Common myeloid progenitor, CD34-positive (primary cell): ENCODE results near the gene HOMER2.
"Not testable (repeated sequence)": the region's sequence is repeated elsewhere in the genome, so short reads cannot be mapped to it uniquely, and the experiment has no call there.

ENCODE experiments used
- CTCF ChIA-PET: fragments of 350-600 bp; sonication (Branson Sonifier 250); formaldehyde crosslinking; loops from one replicate; lab custom pipeline; 2021; ENCODE audit warnings: antibody characterized with exemption; lab: Charles Lee
- POLR2A ChIA-PET: fragments of 350-600 bp; sonication (Branson Sonifier 250); formaldehyde crosslinking; loops from one replicate; lab custom pipeline; 2021; ENCODE audit warnings: antibody characterized with exemption; lab: Charles Lee
- DNase-seq, 3 donors: peaks; one replicate each; pipeline versions ENCODE4 v3.0.0 to v3.0.0-alpha.2; 2013
- H3K27ac ChIP-seq, 2 experiments: 1 replicate in 1 of 2; 2 replicates in 1 of 2; pipeline ENCODE4 v1.7.0; 2013; ENCODE audit warnings: inconsistent platforms in 2 of 2, low read length in 2 of 2, mild to moderate bottlenecking in 2 of 2, low read depth in 1 of 2, moderate library complexity in 1 of 2; ENCODE audit not compliant: severe bottlenecking in 2 of 2, insufficient read depth in 1 of 2, poor library complexity in 1 of 2
- H3K27me3 ChIP-seq, 5 experiments: replicated peaks in 2 of 5; 1 replicate in 3 of 5; 2 replicates in 2 of 5; pipeline versions ENCODE4 v1.6.1 to v1.7.0; 2013; ENCODE audit warnings: low read length in 4 of 5, mild to moderate bottlenecking in 2 of 5, moderate library complexity in 2 of 5, inconsistent platforms in 1 of 5; ENCODE audit not compliant: insufficient read depth in 5 of 5, control insufficient read depth in 4 of 5
- H3K36me3 ChIP-seq, 4 experiments: 1 replicate in 2 of 4; 2 replicates in 2 of 4; pipeline versions ENCODE4 v1.6.1 to v1.7.0; 2013; ENCODE audit warnings: low read length in 3 of 4, control low read depth in 1 of 4, mild to moderate bottlenecking in 1 of 4; ENCODE audit not compliant: control insufficient read depth in 4 of 4, insufficient read depth in 4 of 4
- H3K4me1 ChIP-seq, 4 experiments: 1 replicate in 3 of 4; 2 replicates in 1 of 4; pipeline versions ENCODE4 v1.6.1 to v1.7.1; 2013; ENCODE audit warnings: low read length in 3 of 4, mild to moderate bottlenecking in 3 of 4, control low read depth in 1 of 4, inconsistent platforms in 1 of 4, moderate library complexity in 1 of 4; ENCODE audit not compliant: control insufficient read depth in 4 of 4, insufficient read depth in 4 of 4; ENCODE audit errors: control extremely low read depth in 1 of 4
- H3K4me3 ChIP-seq, 7 experiments: 1 replicate in 4 of 7; 2 replicates in 3 of 7; pipeline versions ENCODE4 v1.5.1 to v1.7.0; 2013; ENCODE audit warnings: mild to moderate bottlenecking in 7 of 7, low read length in 6 of 7, moderate library complexity in 6 of 7, inconsistent platforms in 2 of 7, low read depth in 2 of 7, control low read depth in 1 of 7; ENCODE audit not compliant: insufficient read depth in 4 of 7, control insufficient read depth in 1 of 7; ENCODE audit errors: extremely low read depth in 1 of 7
- H3K9me3 ChIP-seq, 5 experiments: 1 replicate in 4 of 5; 2 replicates in 1 of 5; pipeline versions ENCODE4 v1.6.1 to v1.7.1; 2013; ENCODE audit warnings: low read length in 4 of 5, mild to moderate bottlenecking in 2 of 5, inconsistent platforms in 1 of 5, low read depth in 1 of 5, moderate library complexity in 1 of 5; ENCODE audit not compliant: control insufficient read depth in 4 of 5, insufficient read depth in 2 of 5; ENCODE audit errors: control extremely low read depth in 1 of 5
- WGBS: methylation state at CpG from one replicate; pipeline ENCODE4 v1.1.5; 2013; ENCODE audit not compliant: insufficient coverage; 5-methylcytosine and 5-hydroxymethylcytosine counted together

HOMER2 gene

DNA sequence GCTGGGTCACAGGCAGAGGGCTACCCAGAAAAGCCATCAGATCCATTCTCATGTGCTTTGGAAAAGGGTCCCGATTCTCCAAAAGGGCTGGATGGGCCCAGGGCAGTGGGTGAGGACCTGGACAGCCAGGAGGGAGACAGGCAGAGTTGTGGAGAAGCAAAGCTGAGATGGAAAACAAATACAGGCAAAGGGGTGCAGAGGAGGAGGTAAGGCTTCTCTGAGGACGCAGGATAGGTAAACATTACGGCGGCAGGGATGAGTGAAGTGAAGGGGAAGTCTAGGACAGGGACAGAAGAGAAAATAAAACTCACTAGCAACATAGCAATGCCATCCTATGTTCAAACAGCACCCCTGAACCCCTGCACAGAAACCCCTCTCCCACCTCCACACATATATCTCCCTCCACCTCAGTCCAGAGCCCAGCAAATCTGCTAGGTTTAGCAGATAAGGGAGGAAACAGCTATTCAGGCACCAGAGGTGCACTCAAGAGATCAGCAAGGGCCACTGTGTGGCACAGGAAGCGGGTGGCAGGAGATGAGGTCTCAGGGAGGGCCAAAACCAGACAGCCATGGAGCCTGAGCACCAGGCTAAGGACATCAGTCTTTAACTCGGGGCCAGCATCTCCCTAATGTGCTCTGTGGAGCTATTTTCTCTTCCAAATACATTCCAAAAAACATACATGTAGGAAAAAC is 51.3 kb downstream of the HOMER2 start:
- no peak for DNase-seq
- WGBS, result 89% methylated on average over 4 of the region's 6 CpGs
- H3K4me1 ChIP-seq, result peaks cover 0 to 4% (median 0%) of the 10 kb centered on the region in 4 experiments
- no peaks in the 10 kb centered on the region for H3K36me3 ChIP-seq
- ChIA-PET POLR2A (no interaction called here), CTCF (interaction anchor here (1.2 kb wide), 1 partner anchor 11 kb away, joined by 3 read pairs; no protein-coding TSS in a partner anchor)
- H3K27me3 ChIP-seq, result no peaks in the 10 kb centered on the region
- no peak overlapping the region for H3K4me3 ChIP-seq
- H3K27ac ChIP-seq, result no peak overlapping the region
- no peaks in the 10 kb centered on the region for H3K9me3 ChIP-seq

DNA sequence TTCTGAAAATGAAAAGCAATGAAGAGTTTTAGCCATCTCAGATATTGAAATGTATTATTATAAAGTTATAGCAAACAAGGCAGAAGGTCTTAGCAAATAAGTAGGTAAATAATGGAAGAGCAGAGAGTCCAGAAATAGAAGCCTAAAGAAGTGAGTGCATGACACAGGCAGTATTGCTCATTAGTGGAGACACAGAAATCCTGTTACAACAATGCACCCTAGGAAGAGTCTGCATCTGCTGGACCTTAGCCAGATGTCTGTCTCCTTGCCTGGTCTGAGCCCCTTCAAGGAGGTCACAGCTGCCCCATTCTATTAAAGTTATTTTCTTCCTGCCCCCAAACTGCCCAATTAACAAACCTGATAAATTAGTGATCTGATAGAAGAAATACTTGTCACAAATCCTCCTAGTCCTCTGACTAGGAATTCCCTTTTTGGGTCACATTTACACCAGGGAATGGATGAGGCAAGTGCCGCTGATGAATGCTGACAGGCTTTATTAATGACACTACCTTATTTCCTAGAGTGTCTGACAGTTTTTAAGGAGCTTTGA is 51.9 kb downstream of the HOMER2 start:
- ChIA-PET CTCF (interaction anchor here (1.2 kb wide), 1 partner anchor 10 kb away, joined by 3 read pairs; no protein-coding TSS in a partner anchor), POLR2A (no interaction called here)
- peaks cover 0 to 4% (median 0%) of the 10 kb centered on the region in 4 experiments for H3K4me1 ChIP-seq
- no CpG with 5 or more reads among the region's 1 CpG for WGBS
- no peak overlapping the region for H3K4me3 ChIP-seq
- H3K9me3 ChIP-seq, result no peaks in the 10 kb centered on the region
- no peaks in the 10 kb centered on the region for H3K36me3 ChIP-seq
- no peaks in the 10 kb centered on the region for H3K27me3 ChIP-seq
- no peak overlapping the region for H3K27ac ChIP-seq
- DNase-seq, result no peak

DNA sequence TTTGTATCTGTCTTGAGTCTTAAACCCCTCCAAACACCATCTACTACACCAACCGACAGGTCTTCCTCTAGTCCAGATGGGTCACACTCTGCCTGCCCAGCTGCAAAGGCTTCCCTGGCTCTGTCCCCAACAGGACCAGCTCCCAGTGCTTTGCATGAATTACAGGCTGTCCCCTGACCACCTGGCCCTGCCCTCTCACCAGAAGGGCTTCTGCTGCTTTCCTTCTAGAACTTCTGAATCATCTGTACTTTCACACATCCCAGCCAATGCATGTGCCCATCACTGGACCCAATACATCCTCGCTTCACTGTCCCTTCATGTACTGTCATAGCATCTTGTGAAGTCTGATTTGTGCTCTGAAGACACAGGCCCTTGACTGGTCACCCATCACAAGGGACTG is 53.6 kb downstream of the HOMER2 start:
- ChIA-PET CTCF (interaction anchor here (0.7 kb wide), 1 partner anchor 102 kb away, joined by 3 read pairs; no protein-coding TSS in a partner anchor), POLR2A (no interaction called here)
- WGBS, result 96% methylated on average over 2 of the region's 2 CpGs
- DNase-seq, result no peak
- Histone ChIP-seq H3K27me3 (no peaks in the 10 kb centered on the region), H3K36me3 (no peaks in the 10 kb centered on the region), H3K4me3 (no peak overlapping the region), H3K4me1 (peaks cover 0 to 4% (median 0%) of the 10 kb centered on the region in 4 experiments), H3K9me3 (no peaks in the 10 kb centered on the region), H3K27ac (no peak overlapping the region)

DNA sequence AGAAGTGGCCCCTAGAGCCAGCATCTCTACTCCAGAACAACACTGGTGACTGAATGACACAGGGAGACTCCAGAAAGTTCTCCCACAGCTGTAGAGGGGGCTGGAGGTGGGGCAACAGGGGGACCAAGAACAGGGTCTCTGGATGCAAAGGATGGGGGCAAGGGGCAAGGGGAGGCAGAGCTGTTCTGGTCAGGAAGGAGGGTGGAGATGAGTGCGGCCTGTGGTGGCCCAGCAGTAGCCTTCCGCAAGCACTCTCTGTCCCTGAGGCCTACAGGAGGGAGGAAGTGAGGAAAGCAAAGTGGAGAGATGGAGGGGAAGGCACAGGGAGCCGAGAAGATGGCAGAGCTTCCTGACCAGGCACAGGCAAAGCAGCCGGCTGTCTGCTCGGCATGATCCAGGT is 56.5 kb downstream of the HOMER2 start:
- CTCF ChIA-PET, result interaction anchor here (1.1 kb wide), 1 partner anchor 32 kb away, joined by 4 read pairs; no protein-coding TSS in a partner anchor
- Histone ChIP-seq H3K27ac (no peak overlapping the region), H3K9me3 (no peaks in the 10 kb centered on the region), H3K4me1 (peaks cover 0 to 2% (median 0%) of the 10 kb centered on the region in 4 experiments), H3K27me3 (no peaks in the 10 kb centered on the region), H3K36me3 (no peaks in the 10 kb centered on the region), H3K4me3 (no peak overlapping the region)
- POLR2A ChIA-PET, result interaction anchor here (0.6 kb wide), 1 partner anchor 16 kb away, joined by 3 read pairs; no protein-coding TSS in a partner anchor
- 93% methylated on average over 4 of the region's 5 CpGs for WGBS
- no peak for DNase-seq

DNA sequence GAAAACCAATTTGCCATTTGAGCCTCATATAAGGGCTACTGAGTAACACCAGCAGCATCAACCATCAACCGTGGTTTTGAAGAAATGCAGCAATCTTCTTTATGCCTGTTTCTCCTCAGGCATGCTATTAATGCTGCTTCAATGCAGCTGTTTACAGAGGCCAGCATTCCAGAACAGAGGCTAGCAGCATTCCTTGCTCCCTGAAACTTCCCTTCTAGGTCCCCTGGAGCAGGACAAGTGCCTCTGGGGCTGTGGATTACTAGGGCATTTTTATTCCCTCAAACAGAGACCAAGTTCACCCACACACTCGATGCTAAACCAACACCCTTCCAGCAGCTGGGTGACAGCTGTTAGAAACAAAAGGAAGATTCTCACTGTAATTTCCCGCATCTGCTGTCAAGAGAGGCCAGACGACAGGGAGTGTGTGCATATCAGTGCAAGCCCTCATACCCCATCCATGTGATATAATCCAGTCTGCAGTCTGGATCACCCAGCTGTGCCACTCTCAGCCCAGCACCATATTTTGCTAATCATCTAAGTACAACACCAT is 57.5 kb downstream of the HOMER2 start:
- CTCF ChIA-PET, result no interaction called here
- Histone ChIP-seq H3K4me1 (peaks cover 0 to 5% (median 1%) of the 10 kb centered on the region in 4 experiments), H3K9me3 (no peaks in the 10 kb centered on the region), H3K27me3 (no peaks in the 10 kb centered on the region), H3K4me3 (no peak overlapping the region), H3K27ac (no peak overlapping the region), H3K36me3 (no peaks in the 10 kb centered on the region)
- POLR2A ChIA-PET, result no interaction called here
- 86% methylated on average over 4 of the region's 4 CpGs for WGBS
- no peak for DNase-seq

DNA sequence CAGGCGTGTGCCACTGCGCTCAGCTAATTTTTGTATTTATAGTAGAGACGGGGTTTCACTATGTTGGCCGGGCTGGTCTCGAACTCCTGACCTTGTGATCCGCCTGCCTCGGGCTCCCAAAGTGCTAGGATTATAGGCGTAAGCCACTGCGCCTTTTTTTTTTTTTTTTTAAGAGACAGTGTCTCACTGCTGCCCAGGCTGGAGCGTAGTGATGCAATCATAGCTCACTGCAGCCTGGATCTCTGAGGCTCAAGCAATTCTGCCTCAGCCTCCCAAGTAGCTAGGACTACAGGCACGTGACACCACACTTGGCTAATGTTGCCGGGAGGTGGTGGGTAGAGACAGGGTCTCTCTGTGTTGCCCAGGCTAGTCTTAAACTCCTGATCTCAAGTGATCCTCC is 59.0 kb downstream of the HOMER2 start:
- POLR2A ChIA-PET, H3K9me3 ChIP-seq: not testable (repeated sequence)
- 99% methylated on average over 11 of the region's 12 CpGs for WGBS

DNA sequence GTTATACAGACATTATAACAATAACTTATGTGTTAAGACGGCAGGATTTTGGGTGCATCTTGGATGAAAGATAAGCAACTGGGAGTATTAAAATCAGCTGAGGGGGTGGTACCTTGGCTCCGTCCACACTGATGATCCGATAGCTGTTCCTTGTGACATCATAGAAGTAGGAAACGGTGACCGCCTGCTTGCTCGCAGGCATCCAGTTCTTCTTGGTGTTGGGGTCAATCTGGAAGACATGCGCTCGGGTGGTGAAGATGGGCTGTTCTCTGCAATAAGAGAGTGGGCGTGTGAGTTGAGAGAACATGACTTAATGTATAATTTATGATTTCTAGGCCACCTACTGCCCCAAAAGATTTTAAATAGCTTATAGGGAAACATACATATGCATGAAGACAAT is 59.9 kb downstream of the HOMER2 start:
- Histone ChIP-seq H3K27me3 (no peaks in the 10 kb centered on the region), H3K4me3 (no peak overlapping the region), H3K36me3 (no peaks in the 10 kb centered on the region), H3K27ac (no peak overlapping the region), H3K4me1 (peaks cover 0 to 5% (median 1%) of the 10 kb centered on the region in 4 experiments), H3K9me3 (no peaks in the 10 kb centered on the region)
- 100% methylated on average over 5 of the region's 9 CpGs for WGBS
- ChIA-PET POLR2A (no interaction called here), CTCF (no interaction called here)
- no peak for DNase-seq

More for the DNA sequence above, 59.0 kb downstream of the HOMER2 start:
- H3K36me3 ChIP-seq, CTCF ChIA-PET, H3K4me3 ChIP-seq, H3K4me1 ChIP-seq, H3K27ac ChIP-seq, DNase-seq, H3K27me3 ChIP-seq: not testable (repeated sequence)
